ENCODE results near the gene GRIK4. TPM values are rescaled to one million over a fixed set of nuclear protein-coding genes. Genes with fewer than 3 reads are reported as not detected.
A peak's percentile ranks its signal among the peaks of the same experiment; 100 is the strongest.

Gene GRIK4
- total and polyA plus RNA-seq, 2 donors (not counting 3 experiments of a cell fraction or from before 2014, with no cell fraction given) = 0.81 to 1.6 TPM

DNA sequence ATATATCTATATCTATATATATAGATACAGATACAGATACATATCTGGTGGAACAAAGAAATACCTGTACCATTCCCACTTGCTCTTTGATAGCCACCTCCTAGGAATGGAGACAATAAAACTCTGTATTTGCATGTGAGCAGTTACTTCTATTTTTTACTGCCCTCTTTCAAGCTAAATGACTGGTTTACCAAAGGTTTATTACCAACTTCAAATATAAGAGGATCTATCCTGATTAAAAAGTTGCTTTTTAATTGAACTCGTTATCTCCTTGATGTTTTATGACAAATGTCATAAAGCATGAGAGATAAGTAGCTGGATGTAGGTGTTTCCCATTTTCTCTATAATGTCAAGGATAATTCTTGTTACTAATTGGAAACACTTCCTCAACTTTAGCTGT lies 21.7 kb upstream of the GRIK4 start:
- CTCF ChIA-PET = interaction anchor here (1.4 kb wide), 1 partner anchor 154 kb away, joined by 5 read pairs; no protein-coding TSS in a partner anchor
- no peak overlapping the region for H3K4me2 ChIP-seq (ENCODE audit: insufficient read depth, low read length)
- peaks cover 8 to 10% of the 10 kb centered on the region in 2 experiments for H3K36me3 ChIP-seq (ENCODE audit: control insufficient read depth in 2 of 2, extremely low read depth in 1 of 2, insufficient read depth in 2 of 2, low read length in 2 of 2)
- H3K79me2 ChIP-seq (ENCODE audit: control insufficient read depth, insufficient read depth, low read length) = no peaks in the 10 kb centered on the region
- no peaks in the 10 kb centered on the region for H3K4me1 ChIP-seq (ENCODE audit: control insufficient read depth, extremely low read depth, insufficient read depth, low read length)
- TF ChIP-seq EZH2 (IDR thresholded peaks at IDR 0.05; ENCODE audit: borderline replicate concordance, low read depth, low read length, severe bottlenecking) (no peak), GATA2 (IDR thresholded peaks at IDR 0.05; ENCODE audit: insufficient read depth, insufficient read length, low read depth, low read length) (no peak)
- H3K4me3 ChIP-seq (replicated peaks in 1 of 3; ENCODE audit: insufficient read depth in 1 of 3, low read depth in 1 of 3, low read length in 3 of 3) = no peak overlapping the region
- H3K9ac ChIP-seq (replicated peaks; ENCODE audit: extremely low read depth, insufficient read depth, low read length) = no peak overlapping the region
- H3K9me1 ChIP-seq (replicated peaks; ENCODE audit: control insufficient read depth, extremely low read depth, insufficient read depth, low read length) = no peaks in the 10 kb centered on the region
- FAIRE-seq (no peak), DNase-seq (ENCODE audit: low read depth, low spot score) (no peak)
- H3K27ac ChIP-seq (ENCODE audit: insufficient read depth, low read depth, low read length) = no peak overlapping the region
- POLR2A ChIA-PET = no interaction called here
- no peaks in the 10 kb centered on the region for H3K9me3 ChIP-seq (replicated peaks; ENCODE audit: control insufficient read depth, insufficient read depth, low read length)
- H2AFZ ChIP-seq (ENCODE audit: low read depth, low read length) = no peak overlapping the region
- H4K20me1 ChIP-seq (replicated peaks; ENCODE audit: control insufficient read depth, extremely low read depth, insufficient read depth, low read length) = no peaks in the 10 kb centered on the region
- dilution Hi-C loops (cut with MboI; ENCODE audit: extremely low pct_ligation_motif_present, low sequenced_read_pairs) (no loop called here), intact Hi-C loops (cut with micrococcal nuclease) (no loop called here)
- BruUV-seq (replicated peaks) = no TSS peak
- no peaks in the 10 kb centered on the region for H3K27me3 ChIP-seq (ENCODE audit: control insufficient read depth in 2 of 2, insufficient read depth in 2 of 2, low read length in 2 of 2)

DNA sequence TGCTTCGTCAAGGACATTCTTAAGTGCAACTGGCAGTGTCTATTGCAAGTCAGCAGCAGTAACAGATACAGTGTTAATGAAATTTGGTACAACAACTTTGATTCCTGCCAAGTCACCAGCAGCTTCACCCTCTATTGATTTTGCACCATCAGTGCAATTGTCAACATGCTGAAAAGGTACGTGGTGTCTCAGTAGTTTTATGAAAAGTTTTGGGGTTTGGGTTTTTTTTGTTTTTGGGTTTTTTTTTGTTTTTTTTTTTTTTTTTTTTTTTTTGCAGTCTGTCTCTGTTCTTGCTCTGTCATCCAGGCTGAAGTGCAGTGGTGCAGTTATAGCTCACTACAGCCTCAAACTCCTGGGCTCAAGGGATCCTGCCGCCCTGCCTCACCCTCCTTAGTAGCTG lies 19.1 kb upstream of the GRIK4 start:
- H3K9ac ChIP-seq (replicated peaks; ENCODE audit: extremely low read depth, insufficient read depth, low read length) = no peak overlapping the region
- no peaks in the 10 kb centered on the region for H3K27me3 ChIP-seq (ENCODE audit: control insufficient read depth in 2 of 2, insufficient read depth in 2 of 2, low read length in 2 of 2)
- no peaks in the 10 kb centered on the region for H3K4me1 ChIP-seq (ENCODE audit: control insufficient read depth, extremely low read depth, insufficient read depth, low read length)
- ChIA-PET CTCF (interaction anchor here (2.3 kb wide), 1 partner anchor 193 kb away, joined by 5 read pairs; no protein-coding TSS in a partner anchor), POLR2A (no interaction called here)
- FAIRE-seq (peak; percentile 21), DNase-seq (ENCODE audit: low read depth, low spot score) (no peak)
- dilution Hi-C loops (cut with MboI; ENCODE audit: extremely low pct_ligation_motif_present, low sequenced_read_pairs) = no loop called here
- intact Hi-C loops (cut with micrococcal nuclease) = no loop called here
- no peak overlapping the region for H3K27ac ChIP-seq (ENCODE audit: insufficient read depth, low read depth, low read length)
- no peak overlapping the region for H2AFZ ChIP-seq (ENCODE audit: low read depth, low read length)
- H3K4me2 ChIP-seq (ENCODE audit: insufficient read depth, low read length) = no peak overlapping the region
- H3K36me3 ChIP-seq (ENCODE audit: control insufficient read depth in 2 of 2, extremely low read depth in 1 of 2, insufficient read depth in 2 of 2, low read length in 2 of 2) = peaks cover 0 to 2% of the 10 kb centered on the region in 2 experiments
- BruUV-seq (replicated peaks) = no TSS peak
- TF ChIP-seq POLR2AphosphoS5 (IDR thresholded peaks at IDR 0.05; ENCODE audit: insufficient read depth, low read depth, low read length) (no peak), GATA2 (IDR thresholded peaks at IDR 0.05; ENCODE audit: insufficient read depth, insufficient read length, low read depth, low read length) (no peak), JUN (IDR thresholded peaks at IDR 0.05; ENCODE audit: borderline replicate concordance, insufficient read depth, insufficient read length, low read depth) (no peak), FOS (IDR thresholded peaks at IDR 0.05; ENCODE audit: borderline replicate concordance, insufficient read depth, low read length) (no peak), EZH2 (IDR thresholded peaks at IDR 0.05; ENCODE audit: borderline replicate concordance, low read depth, low read length, severe bottlenecking) (no peak), POLR2A (IDR thresholded peaks at IDR 0.05; ENCODE audit: low read depth, low read length) (no peak), MYC (IDR thresholded peaks at IDR 0.05; ENCODE audit: low read depth, low read length) (no peak)
- TF ChIP-seq, protein P1, sequence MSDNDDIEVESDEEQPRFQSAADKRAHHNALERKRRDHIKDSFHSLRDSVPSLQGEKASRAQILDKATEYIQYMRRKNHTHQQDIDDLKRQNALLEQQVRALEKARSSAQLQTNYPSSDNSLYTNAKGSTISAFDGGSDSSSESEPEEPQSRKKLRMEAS (IDR thresholded peaks at IDR 0.05; ENCODE audit: insufficient read depth, insufficient read length) = no peak
- TF ChIP-seq, protein P2, sequence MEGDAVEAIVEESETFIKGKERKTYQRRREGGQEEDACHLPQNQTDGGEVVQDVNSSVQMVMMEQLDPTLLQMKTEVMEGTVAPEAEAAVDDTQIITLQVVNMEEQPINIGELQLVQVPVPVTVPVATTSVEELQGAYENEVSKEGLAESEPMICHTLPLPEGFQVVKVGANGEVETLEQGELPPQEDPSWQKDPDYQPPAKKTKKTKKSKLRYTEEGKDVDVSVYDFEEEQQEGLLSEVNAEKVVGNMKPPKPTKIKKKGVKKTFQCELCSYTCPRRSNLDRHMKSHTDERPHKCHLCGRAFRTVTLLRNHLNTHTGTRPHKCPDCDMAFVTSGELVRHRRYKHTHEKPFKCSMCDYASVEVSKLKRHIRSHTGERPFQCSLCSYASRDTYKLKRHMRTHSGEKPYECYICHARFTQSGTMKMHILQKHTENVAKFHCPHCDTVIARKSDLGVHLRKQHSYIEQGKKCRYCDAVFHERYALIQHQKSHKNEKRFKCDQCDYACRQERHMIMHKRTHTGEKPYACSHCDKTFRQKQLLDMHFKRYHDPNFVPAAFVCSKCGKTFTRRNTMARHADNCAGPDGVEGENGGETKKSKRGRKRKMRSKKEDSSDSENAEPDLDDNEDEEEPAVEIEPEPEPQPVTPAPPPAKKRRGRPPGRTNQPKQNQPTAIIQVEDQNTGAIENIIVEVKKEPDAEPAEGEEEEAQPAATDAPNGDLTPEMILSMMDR (IDR thresholded peaks at IDR 0.05; ENCODE audit: extremely low read depth in 1 of 2, insufficient read depth in 1 of 2, low read depth in 1 of 2, low read length in 2 of 2) = no peak
- H3K79me2 ChIP-seq (ENCODE audit: control insufficient read depth, insufficient read depth, low read length) = no peaks in the 10 kb centered on the region
- H3K4me3 ChIP-seq (replicated peaks in 1 of 3; ENCODE audit: insufficient read depth in 1 of 3, low read depth in 1 of 3, low read length in 3 of 3) = no peak overlapping the region
- H4K20me1 ChIP-seq (replicated peaks; ENCODE audit: control insufficient read depth, extremely low read depth, insufficient read depth, low read length) = no peaks in the 10 kb centered on the region
- no peaks in the 10 kb centered on the region for H3K9me1 ChIP-seq (replicated peaks; ENCODE audit: control insufficient read depth, extremely low read depth, insufficient read depth, low read length)
- H3K9me3 ChIP-seq (replicated peaks; ENCODE audit: control insufficient read depth, insufficient read depth, low read length) = no peaks in the 10 kb centered on the region
